Stomach (tissue), 4 donors: ENCODE data around the gene RAPGEF3.

Experiments used
- CTCF ChIP-seq, 7 experiments: fragments of 450-650 bp in 4 of 7; fragments of 200-600 bp in 3 of 7; sonication (generic) in 3 of 7; IDR thresholded peaks; one replicate each; pipeline ENCODE4 v1.5.1; 2016 to 2019; ENCODE audit warnings: antibody characterized with exemption in 7 of 7, control low read depth in 2 of 7, mild to moderate bottlenecking in 1 of 7
- POLR2A ChIP-seq, 4 donors: fragments of 450-650 bp; IDR thresholded peaks; one replicate each; pipeline ENCODE4 v1.6.1; 2016; ENCODE audit warnings: antibody characterized with exemption in 4 of 4, control low read depth in 2 of 4, mild to moderate bottlenecking in 1 of 4, moderate library complexity in 1 of 4
- POLR2AphosphoS5 ChIP-seq, 3 donors: sonication (generic); formaldehyde crosslinking; IDR thresholded peaks; one replicate each; pipeline ENCODE4 v1.6.1; 2016; ENCODE audit warnings: antibody characterized with exemption in 3 of 3

- no peak for TF ChIP-seq CTCF (IDR thresholded peaks at IDR 0.05)
- no peak for TF ChIP-seq POLR2A (IDR thresholded peaks at IDR 0.05)
- TF ChIP-seq POLR2AphosphoS5 (IDR thresholded peaks at IDR 0.05) = no peak
These were observed 27.0 kb downstream of the RAPGEF3 start for GRCh38 chr12:47731723-47732122.
